HepG2 (cell line): ENCODE results near the gene PPIL3. TPM values are rescaled to one million over a fixed set of nuclear protein-coding genes. Genes with fewer than 3 reads are reported as not detected.

Experiments used
- CEBPB ChIP-seq: IDR thresholded peaks from 2 replicates; pipeline ENCODE4 v1.6.1; 2011; ENCODE audit warnings: low read depth, low read length, improper control_type of control experiment, borderline replicate concordance
- ETS1 ChIP-seq: sonication (generic); formaldehyde crosslinking; IDR thresholded peaks from 2 replicates; pipeline ENCODE4 v1.4.0; 2020; ENCODE audit warnings: missing genetic modification reagents
- GTF3A ChIP-seq: sonication (generic); formaldehyde crosslinking; conservative IDR thresholded peaks from 2 replicates; pipeline ENCODE4 v1.4.0; 2020; ENCODE audit warnings: mild to moderate bottlenecking, missing genetic modification reagents
- JUN ChIP-seq: sonication (generic); formaldehyde crosslinking; IDR thresholded peaks from 2 replicates; pipeline ENCODE4 v1.4.0; 2020; ENCODE audit warnings: mild to moderate bottlenecking, missing genetic modification reagents
- PHB2 ChIP-seq: fragments of 450-650 bp; IDR thresholded peaks from 2 replicates; pipeline ENCODE4 v1.6.1; 2018; ENCODE audit not compliant: partially characterized antibody
- PRDM4 ChIP-seq: sonication (generic); formaldehyde crosslinking; IDR thresholded peaks from 2 replicates; pipeline ENCODE4 v1.9.0; 2021; ENCODE audit warnings: missing genetic modification reagents, borderline replicate concordance
- RARA ChIP-seq: IDR thresholded peaks from 2 replicates; pipeline ENCODE4 v1.6.1; 2016; ENCODE audit warnings: missing genetic modification reagents, missing compliant biosample characterization
- SNAPC2 ChIP-seq: sonication (generic); formaldehyde crosslinking; IDR thresholded peaks from 2 replicates; pipeline ENCODE4 v1.8.1; 2022; ENCODE audit warnings: mild to moderate bottlenecking, missing genetic modification reagents
- ZBTB20 ChIP-seq: sonication (generic); formaldehyde crosslinking; IDR thresholded peaks from 2 replicates; pipeline ENCODE4 v1.8.1; 2023; ENCODE audit warnings: missing genetic modification reagents, low read depth, mild to moderate bottlenecking, borderline replicate concordance
- ZFP36 ChIP-seq: fragments of 150-350 bp; IDR thresholded peaks from 2 replicates; pipeline ENCODE4 v1.6.1; 2018; ENCODE audit warnings: borderline replicate concordance, low read length, low read depth; ENCODE audit not compliant: partially characterized antibody
- ZNF335 ChIP-seq: sonication (generic); formaldehyde crosslinking; IDR thresholded peaks from 2 replicates; pipeline ENCODE4 v1.4.0; 2020; ENCODE audit warnings: missing genetic modification reagents
- ZNF646 ChIP-seq: sonication (generic); formaldehyde crosslinking; IDR thresholded peaks from 2 replicates; pipeline ENCODE4 v1.9.0; 2021; ENCODE audit warnings: mild to moderate bottlenecking, missing genetic modification reagents
- ZNF776 ChIP-seq: sonication (generic); formaldehyde crosslinking; IDR thresholded peaks from 2 replicates; pipeline ENCODE4 v1.4.0; 2020; ENCODE audit warnings: mild to moderate bottlenecking, missing genetic modification reagents
- ZNF782 ChIP-seq: sonication (generic); formaldehyde crosslinking; IDR thresholded peaks from 2 replicates; pipeline ENCODE4 v1.4.0; 2020; ENCODE audit warnings: missing genetic modification reagents, mild to moderate bottlenecking, borderline replicate concordance
- ZNF850 ChIP-seq: sonication (generic); formaldehyde crosslinking; conservative IDR thresholded peaks from 2 replicates; pipeline ENCODE4 v1.9.0; 2021; ENCODE audit warnings: mild to moderate bottlenecking, missing genetic modification reagents
- polyA plus RNA-seq, 8 experiments: library from polyadenylated mRNA; depleted of rRNA in 3 of 8; stranded (reverse) in 7 of 8; unstranded in 1 of 8; fragments of >200 nt; fragmentation: Illumina TruSeq in 4 of 8; extraction: Trizol in 4 of 8; gene quantifications; 2 replicates each; pipeline versions ENCODE4 v1.2.1 to v1.2.3, GENCODE V29; 2011 to 2016; ENCODE audit warnings: low read depth in 4 of 8, missing spikeins in 1 of 8, mixed read lengths in 1 of 8; ENCODE audit not compliant: insufficient read depth in 1 of 8
- total RNA-seq, 5 experiments: library from RNA; depleted of rRNA; stranded (reverse); fragments of >200 nt; fragmentation: Illumina TruSeq; extraction: Trizol; gene quantifications; 2 replicates each; pipeline ENCODE4 v1.2.3, GENCODE V29; 2016; ENCODE audit warnings: low read depth in 1 of 5
- TF ChIP-seq, protein P1 (sequence below): sonication (generic); formaldehyde crosslinking; IDR thresholded peaks from 2 replicates; pipeline ENCODE4 v1.8.1; 2023; ENCODE audit warnings: missing genetic modification reagents, mild to moderate bottlenecking, borderline replicate concordance
- TF ChIP-seq, protein P2 (sequence below): sonication (generic); formaldehyde crosslinking; IDR thresholded peaks from 2 replicates; pipeline ENCODE4 v1.5.0; 2020; ENCODE audit warnings: missing genetic modification reagents

Gene PPIL3
- total and polyA plus RNA-seq, 2 of the 13 experiments (the other 11 are each of a cell fraction or from before 2014, with no cell fraction given): 98.7 to 107 TPM

GRCh38 chr2:200864176-200865034 is 24.5 kb downstream of the PPIL3 start, which contains the start of gene CLK1 (continued):
- peak; percentile 91; the same call in 1 of the 2 replicates for TF ChIP-seq PRDM4 (CRISPR knock-in tag)
- no peak for TF ChIP-seq ZFP36
- peak; percentile 69; the same call in 1 of the 2 replicates for TF ChIP-seq ZNF646 (CRISPR knock-in tag)
- peak; percentile 86 for TF ChIP-seq JUN (CRISPR knock-in tag)
- TF ChIP-seq SNAPC2 (CRISPR knock-in tag): peak; percentile 97
- TF ChIP-seq ZNF776 (CRISPR knock-in tag): peak; percentile 80; the same call in 1 of the 2 replicates
- TF ChIP-seq ZNF335: peak; percentile 75
- TF ChIP-seq GTF3A (CRISPR knock-in tag): peak; percentile 66
- TF ChIP-seq ZNF782 (CRISPR knock-in tag): peak; percentile 95; the same call in 1 of the 2 replicates
- no peak for TF ChIP-seq PHB2
- no peak; the same call in 1 of the 2 replicates for TF ChIP-seq ZNF850 (CRISPR knock-in tag)
- TF ChIP-seq, protein P1, sequence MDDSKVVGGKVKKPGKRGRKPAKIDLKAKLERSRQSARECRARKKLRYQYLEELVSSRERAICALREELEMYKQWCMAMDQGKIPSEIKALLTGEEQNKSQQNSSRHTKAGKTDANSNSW (CRISPR knock-in tag): peak; percentile 99; the same call in 1 of the 2 replicates
- TF ChIP-seq ZBTB20: peak; percentile 94
- TF ChIP-seq RARA (CRISPR knock-in tag): peak; percentile 94
- no peak for TF ChIP-seq CEBPB
- TF ChIP-seq, protein P2, sequence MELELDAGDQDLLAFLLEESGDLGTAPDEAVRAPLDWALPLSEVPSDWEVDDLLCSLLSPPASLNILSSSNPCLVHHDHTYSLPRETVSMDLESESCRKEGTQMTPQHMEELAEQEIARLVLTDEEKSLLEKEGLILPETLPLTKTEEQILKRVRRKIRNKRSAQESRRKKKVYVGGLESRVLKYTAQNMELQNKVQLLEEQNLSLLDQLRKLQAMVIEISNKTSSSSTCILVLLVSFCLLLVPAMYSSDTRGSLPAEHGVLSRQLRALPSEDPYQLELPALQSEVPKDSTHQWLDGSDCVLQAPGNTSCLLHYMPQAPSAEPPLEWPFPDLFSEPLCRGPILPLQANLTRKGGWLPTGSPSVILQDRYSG (CRISPR knock-in tag): peak; percentile 98
- TF ChIP-seq ETS1 (CRISPR knock-in tag): 0 out of 2 replicates have a peak, but pooled peaks have one; percentile 67
